Sciatic nerve (tissue), 2 donors: ENCODE measurements around the gene COPE. TPM values are rescaled to one million over a fixed set of nuclear protein-coding genes. Genes with fewer than 3 reads are reported as not detected.
A peak's percentile ranks its signal among the peaks of the same experiment; 100 is the strongest.

ENCODE experiments used
- ATAC-seq: fragments of 200-7000 bp; cut with Tn5 transposase; one replicate; pipeline ENCODE4 v1.9.1; 2020; ENCODE audit warnings: mild to moderate bottlenecking, moderate library complexity
- DNase-seq: peaks from one replicate; pipeline ENCODE4 v3.0.0-alpha.2; 2020; ENCODE audit warnings: low spot score
- intact Hi-C: fragments of 100-400 bp; cut with DNase I; formaldehyde crosslinking; loops from one replicate; pipeline ENCODE4 v1.14.2; 2022
- total RNA-seq: library from RNA; stranded (reverse); fragmentation: NEBNext Ultra II Directional; extraction: Animal tissue kit (Norgen Biotek cat#: 25700); gene quantifications from one replicate; pipeline ENCODE4 v1.2.1, GENCODE V29; 2021
- donor health status: DM: no; HTN: no; CAD: no.
- donor health status: DM: no; HTN: no; CAD: no.

Gene COPE
- total RNA-seq, 1 donor from 2014 or later = 104 TPM

GRCh38 chr19:18876865-18877264 is 42.3 kb downstream of the COPE start:
- intact Hi-C loops = no loop called here
- no peak for DNase-seq
- ATAC-seq = no peak

GRCh38 chr19:18875726-18876125 is 43.5 kb downstream of the COPE start:
- intact Hi-C loops = no loop called here
- ATAC-seq (no peak), DNase-seq (no peak)

- ATAC-seq (no peak), DNase-seq (no peak)
- intact Hi-C loops = no loop called here
Observed at GRCh38 chr19:18871543-18871942, 47.6 kb downstream of the COPE start.

DNA sequence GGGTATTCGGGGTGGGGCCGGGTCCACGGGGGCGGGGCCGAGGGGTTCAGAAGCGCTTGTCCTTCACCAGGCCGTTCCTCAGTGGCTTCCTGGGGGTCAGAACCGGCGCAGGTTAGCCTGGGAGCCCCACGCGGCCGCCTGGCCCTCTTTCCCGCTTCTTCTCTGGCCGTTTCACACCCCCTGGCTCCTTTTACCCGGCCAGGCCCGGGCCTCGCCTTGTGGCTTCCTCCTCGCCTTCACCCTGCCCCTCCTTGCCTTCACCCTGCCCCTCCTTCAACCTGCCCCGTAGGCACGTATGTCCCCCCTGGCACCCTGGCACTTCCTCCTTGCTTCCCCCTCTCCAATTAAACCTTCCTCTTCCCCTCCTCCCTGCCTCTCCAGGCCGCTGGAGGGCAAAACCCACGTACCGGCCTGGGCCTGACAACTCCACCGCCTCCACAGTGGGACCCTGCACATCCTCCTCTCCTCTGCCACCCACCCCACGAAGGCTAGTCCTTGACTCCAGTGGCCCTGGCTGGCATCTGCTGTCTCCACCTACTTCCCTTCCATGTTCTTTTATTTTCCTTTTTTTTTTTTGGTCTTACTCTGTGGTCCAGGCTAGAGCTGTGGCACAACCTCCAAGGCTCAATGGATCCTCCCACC is 48.5 kb downstream of the COPE start:
- ATAC-seq = no peak
- no peak for DNase-seq
- intact Hi-C loops = no loop called here

- no peak for ATAC-seq
- DNase-seq = no peak
- intact Hi-C loops = no loop called here
Observed at GRCh38 chr19:18869781-18870530, 49.2 kb downstream of the COPE start.

DNA sequence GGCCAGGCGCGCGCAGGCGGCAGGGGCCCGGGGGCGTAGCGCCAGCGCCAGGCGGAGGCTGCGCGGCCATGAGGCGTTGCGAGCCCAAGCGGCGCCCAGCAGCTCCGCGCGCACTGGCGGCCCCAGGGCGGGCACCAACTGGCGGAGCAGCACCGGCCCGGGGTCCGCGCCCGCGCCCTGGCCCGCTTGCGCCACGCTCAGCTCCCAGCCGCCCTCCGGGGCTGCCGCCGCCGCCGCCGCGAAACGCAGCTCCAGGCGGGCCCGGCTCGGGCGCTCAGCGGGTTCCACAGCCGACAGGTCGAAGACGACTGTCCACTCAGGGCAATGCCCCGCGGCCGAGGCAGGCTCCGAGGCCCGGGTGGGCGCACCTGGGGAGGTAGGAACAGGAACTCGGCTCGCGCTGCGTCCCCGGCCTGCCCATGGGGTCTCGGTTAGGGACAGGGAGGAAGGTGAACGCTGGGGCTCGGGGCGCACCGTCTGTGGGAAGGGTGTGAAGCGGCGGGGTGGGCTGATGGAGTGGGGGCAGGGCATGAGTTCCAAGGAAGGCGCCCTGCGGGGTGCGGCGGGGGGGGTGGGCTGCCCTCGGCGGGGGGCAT is 50.1 kb downstream of the COPE start:
- ATAC-seq = no peak
- intact Hi-C loops = no loop called here
- no peak for DNase-seq

DNA sequence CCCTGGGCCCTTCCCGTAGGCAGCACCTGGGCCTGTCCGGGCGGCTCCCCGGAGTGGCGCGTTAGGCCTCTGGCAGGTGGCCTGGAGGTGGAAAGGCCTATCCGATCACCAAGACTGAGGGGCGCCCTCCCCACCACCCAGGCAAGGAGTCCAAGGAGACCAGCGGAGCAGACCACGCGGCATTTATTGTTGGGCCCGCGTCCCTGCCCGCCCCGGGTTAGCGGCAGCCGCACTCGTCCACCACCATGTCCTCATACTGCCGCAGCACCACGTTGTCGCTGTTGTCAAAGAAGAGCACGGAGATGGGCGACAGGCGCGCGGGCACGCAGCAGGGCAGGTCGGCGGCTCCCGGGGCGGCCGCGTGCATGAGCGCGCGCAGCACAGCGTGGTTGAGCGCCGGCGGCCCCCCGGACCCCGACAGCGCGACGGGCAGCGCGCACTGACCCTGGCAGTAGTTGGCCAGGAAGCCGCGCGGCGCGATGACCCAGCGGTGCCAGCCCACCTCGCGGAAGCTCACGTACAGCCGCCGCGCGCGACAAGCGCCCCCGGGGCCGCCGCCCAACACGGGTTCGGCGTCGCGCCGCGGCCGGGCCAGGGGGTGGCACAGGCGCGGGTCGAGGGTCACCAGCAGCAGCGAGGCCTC is 50.7 kb downstream of the COPE start:
- DNase-seq = no peak
- intact Hi-C loops = no loop called here
- no peak for ATAC-seq

DNA sequence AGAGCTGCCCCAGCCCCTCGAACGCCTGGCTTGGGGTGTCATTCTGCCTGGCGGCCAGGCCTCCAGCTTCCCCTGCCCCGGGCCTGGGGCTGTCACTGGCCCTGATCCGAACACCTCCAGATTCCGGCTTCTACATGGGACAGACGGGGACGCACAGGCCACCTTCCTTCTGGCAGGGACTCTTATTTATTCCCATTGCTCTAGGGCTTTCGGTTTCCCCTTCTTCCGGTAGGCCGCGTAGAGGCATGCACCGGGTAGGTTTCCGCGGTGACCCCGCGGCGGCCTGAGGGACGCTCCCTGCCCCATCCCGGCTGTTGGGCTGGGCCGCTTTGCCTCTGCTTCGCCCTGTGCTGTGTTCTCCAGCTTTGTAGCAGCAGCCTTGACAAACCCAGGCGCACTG is 51.4 kb downstream of the COPE start:
- intact Hi-C loops = no loop called here
- DNase-seq = no peak
- no peak for ATAC-seq

GRCh38 chr19:18867199-18867598 is 52.0 kb downstream of the COPE start:
- ATAC-seq (no peak), DNase-seq (no peak)
- intact Hi-C loops = no loop called here

DNA sequence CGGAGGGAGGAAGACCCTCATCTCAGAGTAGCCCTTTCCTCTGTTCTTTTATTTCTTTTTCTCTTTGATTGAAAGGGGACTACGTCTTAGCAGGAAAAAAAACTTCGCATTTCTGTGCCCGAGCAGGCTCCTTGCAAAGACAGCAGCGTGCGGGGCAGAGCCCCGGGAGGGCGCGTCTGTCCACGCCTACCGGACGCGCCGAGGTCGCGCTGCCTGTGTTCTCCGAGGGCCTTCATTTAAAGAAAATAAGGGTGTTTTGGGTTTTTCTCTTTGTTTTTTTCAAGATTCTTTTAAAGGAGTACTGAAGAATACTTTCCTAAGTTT is 52.4 kb downstream of the COPE start:
- intact Hi-C loops = no loop called here
- DNase-seq (no peak), ATAC-seq (peak; percentile 2)

DNA sequence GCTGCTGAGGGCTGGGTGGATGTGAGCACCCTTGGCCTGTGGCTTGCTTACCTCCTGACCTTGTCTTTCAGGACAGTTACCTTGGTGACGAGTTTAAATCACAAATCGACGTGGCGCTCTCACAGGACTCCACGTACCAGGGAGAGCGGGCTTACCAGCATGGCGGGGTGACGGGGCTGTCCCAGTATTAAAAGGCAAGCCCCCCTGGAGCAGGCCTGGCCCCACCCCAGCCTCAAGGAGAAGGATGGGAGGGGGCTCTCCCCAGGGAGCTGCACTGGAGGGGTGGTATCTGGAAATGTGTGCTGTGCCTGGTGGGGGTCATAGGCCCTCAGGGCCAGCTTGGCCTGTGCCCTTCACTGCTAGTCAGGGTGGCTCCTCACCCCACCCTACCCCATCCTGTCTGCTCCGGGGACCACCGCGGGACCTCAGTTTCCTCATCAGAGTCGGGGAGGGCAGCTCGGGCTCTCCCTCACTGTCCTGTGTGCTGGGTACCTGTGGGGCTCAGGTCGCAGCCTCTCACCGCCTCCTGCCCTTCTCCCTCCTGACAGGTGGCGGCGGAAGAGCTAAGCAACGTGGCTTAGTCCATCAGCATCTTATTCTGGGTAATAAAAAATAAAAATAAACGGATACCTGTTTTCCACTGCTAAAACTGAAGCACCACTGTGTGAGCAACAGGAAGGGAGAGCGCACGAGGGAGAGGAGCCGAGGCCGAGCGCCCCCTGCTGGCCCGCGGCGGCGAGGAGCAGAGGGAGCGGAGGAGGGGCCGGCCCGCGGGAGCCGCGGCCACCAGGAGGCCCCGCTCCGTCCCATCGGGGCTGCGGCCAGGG is 53.0 kb downstream of the COPE start:
- DNase-seq (peak; percentile 80), ATAC-seq (peak; percentile 82)
- intact Hi-C loops = no loop called here

GRCh38 chr19:18865106-18865972 is 53.8 kb downstream of the COPE start:
- ATAC-seq (no peak), DNase-seq (no peak)
- intact Hi-C loops = no loop called here

DNA sequence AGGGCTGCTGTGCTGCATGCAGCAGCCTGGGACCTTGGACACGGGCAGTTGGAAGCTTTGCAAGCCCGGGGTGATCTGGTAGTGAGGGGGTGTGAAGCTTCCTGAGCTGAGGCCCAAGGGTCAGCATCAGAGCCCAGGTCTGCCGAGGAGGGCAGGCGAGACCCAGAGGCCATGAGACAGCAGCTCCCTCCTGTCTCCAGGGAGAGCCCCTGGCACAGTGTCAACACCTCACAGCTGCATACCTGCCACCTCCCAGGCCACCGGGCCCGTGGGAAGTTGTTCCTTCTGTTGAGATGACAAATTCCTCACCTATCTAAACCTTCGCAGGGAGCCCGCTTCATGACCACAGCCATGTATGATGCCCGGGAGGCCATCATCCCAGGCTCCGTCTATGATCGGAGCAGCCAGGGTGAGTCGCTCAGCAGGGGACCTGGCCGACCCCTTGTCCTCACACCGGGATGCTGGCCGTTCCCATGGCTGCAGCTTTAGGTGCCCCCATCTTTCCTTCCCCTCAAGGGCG is 55.3 kb downstream of the COPE start:
- ATAC-seq (no peak), DNase-seq (no peak)
- intact Hi-C loops = no loop called here

- ATAC-seq (no peak), DNase-seq (peak; percentile 45)
- intact Hi-C loops = no loop called here
Observed at GRCh38 chr19:18862976-18863842, 56.0 kb downstream of the COPE start.

DNA sequence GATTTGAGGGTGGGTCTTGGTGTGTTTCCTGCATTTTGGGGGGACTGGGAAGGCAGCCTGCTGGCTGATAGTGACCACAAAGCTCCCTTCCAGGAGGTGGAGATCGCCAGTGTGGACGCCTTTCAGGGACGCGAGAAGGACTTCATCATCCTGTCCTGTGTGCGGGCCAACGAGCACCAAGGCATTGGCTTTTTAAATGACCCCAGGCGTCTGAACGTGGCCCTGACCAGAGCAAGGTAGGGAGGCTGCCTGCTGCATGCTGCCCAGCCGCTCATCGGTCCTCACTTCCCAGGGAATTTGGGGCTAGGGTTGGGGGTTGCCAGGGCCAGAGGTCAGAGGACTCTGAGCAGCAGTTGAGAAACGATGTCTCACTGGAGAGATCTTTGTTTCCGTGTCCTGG is 57.3 kb downstream of the COPE start:
- intact Hi-C loops = no loop called here
- ATAC-seq = no peak
- DNase-seq = no peak

- intact Hi-C loops = no loop called here
- ATAC-seq (no peak), DNase-seq (no peak)
Observed at GRCh38 chr19:18861235-18861634, 58.0 kb downstream of the COPE start.

DNA sequence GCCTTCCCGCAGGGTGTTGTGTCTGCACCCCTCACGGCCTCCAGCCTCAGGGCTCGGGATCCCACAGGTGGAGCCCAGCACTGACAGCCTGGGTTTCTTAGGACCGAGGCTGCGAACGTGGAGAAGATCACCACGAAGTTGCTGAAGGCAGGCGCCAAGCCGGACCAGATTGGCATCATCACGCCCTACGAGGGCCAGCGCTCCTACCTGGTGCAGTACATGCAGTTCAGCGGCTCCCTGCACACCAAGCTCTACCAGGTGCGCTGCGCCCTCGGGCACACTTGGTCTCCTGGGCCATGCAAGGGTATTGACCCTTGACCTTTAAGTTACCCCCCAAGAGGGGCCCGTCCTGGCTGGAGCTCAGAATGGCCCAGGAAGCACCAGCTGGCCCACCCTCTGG is 58.5 kb downstream of the COPE start:
- intact Hi-C loops = no loop called here
- no peak for ATAC-seq
- DNase-seq = no peak
